RWPE1 (cell line): ENCODE data around the gene FAM107B.

Experiments
- CTCF ChIA-PET: fragments of 350-600 bp; sonication (Branson Sonifier 250); formaldehyde crosslinking; extraction: SDS; loops from one replicate; lab custom pipeline; 2021; lab: Yijun Ruan, JAX
- POLR2A ChIA-PET: fragments of 400-600 bp; formaldehyde crosslinking; extraction: SDS; loops from one replicate; lab custom pipeline; 2020; ENCODE audit warnings: antibody characterized with exemption; ENCODE audit not compliant: low non-redundant PET; lab: Yijun Ruan, JAX
- DNase-seq: peaks from one replicate; pipeline ENCODE4 v3.0.0; 2012; ENCODE audit warnings: low spot score
- H3K27ac ChIP-seq: fragments of 450-650 bp; 2 replicates; pipeline ENCODE4 v1.5.1; 2017
- CTCF ChIP-seq: fragments of 450-650 bp; conservative IDR thresholded peaks from 2 replicates; pipeline ENCODE4 v1.5.1; 2017; ENCODE audit warnings: low read depth, mild to moderate bottlenecking

The FAM107B gene

DNA sequence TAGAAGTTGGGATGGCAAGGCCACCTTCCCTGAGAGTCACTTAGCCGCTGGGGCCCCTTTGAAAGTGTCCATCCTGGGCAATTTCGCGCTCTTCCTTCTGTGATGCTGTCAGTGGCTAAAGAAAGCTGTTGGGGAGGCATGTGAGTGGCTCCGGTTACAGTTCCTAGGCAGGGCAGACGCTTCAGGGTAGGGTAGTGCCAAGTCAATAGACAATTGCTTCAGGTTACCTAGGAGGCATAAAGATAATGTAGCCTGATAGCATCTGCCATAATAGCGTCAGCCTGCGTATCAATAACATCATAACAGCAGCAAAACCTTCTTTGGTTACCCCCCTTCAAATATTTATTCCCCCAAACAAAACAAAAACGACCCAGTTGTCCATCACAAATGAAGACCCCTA lies at the start of gene FAM107B:
FAM107B (minus strand) TSS at position 101 of the 400 bp plus-strand sequence. CDS start 234 bp downstream, outside the sequence.
- DNase-seq = no peak
- ChIA-PET CTCF (no interaction called here), POLR2A (no interaction called here)
- TF ChIP-seq CTCF = no peak
- H3K27ac ChIP-seq = no peak within 1 kb of the TSS

GRCh38 chr10:14823966-14824365 lies 49.3 kb upstream of the FAM107B start:
- CTCF ChIA-PET = interaction anchor here (0.7 to 1.9 kb wide), 5 partner anchors 9 to 981 kb away, joined by 3 to 18 read pairs (median 5); partner anchors contain the start of genes CDNF, HSPA14 and MSANTD7
- no peak for TF ChIP-seq CTCF
- POLR2A ChIA-PET = no interaction called here
- no peak for DNase-seq
- no peak overlapping the region for H3K27ac ChIP-seq

GRCh38 chr10:14822879-14823755 lies 48.4 kb upstream of the FAM107B start:
- CTCF ChIA-PET = interaction anchor here (0.6 to 1.9 kb wide), 13 partner anchors 9 to 980 kb away, joined by 3 to 18 read pairs (median 3); partner anchors contain the start of genes CDNF, HSPA14 and MSANTD7
- peak; percentile 50 for DNase-seq
- peak; percentile 61 for TF ChIP-seq CTCF
- H3K27ac ChIP-seq = no peak overlapping the region
- POLR2A ChIA-PET = no interaction called here

DNA sequence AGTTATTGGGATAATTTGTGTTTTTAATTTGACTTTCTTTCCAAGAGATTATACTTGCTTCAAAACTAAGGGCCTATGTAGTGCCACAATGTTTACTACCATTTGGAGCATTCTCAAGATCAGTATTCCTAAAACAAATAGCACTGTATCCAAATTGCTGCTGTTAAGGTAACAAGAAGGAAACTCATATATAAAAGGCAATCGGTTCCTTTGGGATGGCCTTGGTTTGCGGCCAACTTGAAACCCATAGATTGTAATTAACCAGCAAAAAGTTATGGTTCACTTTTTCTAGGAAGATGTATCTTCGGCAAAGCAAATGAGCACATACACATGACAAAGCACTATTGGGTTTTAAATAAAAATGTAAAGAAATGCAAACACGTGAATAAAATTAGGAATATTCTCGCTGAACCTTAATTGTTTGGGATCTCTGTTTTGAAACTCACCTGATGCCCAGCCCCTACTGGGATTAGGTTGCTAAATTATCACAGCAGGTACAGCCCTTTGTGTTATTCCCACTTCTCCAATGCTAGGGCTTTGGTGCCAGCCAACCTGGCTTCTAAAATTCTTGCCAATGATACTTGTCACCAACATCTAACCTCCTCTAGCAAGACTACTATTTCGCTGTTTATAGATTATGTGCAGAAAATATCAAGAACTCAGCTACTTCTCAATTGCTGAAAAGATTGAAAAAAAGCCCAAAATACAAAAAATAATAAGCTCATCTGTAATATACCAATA lies 47.1 kb upstream of the FAM107B start:
- no peak for TF ChIP-seq CTCF
- POLR2A ChIA-PET = no interaction called here
- no peak for DNase-seq
- CTCF ChIA-PET = interaction anchor here (0.6 to 1.1 kb wide), 2 partner anchors 8 to 270 kb away, joined by 3 read pairs; no protein-coding TSS in a partner anchor
- H3K27ac ChIP-seq = no peak overlapping the region

GRCh38 chr10:14820775-14821154 lies 46.1 kb upstream of the FAM107B start:
- POLR2A ChIA-PET = no interaction called here
- H3K27ac ChIP-seq = peak overlapping the region; percentile 28; the same call in 1 of the 2 replicates
- DNase-seq = no peak
- CTCF ChIA-PET = no interaction called here
- no peak for TF ChIP-seq CTCF
